ENCODE data around the gene TCERG1. TPM values are rescaled to one million over a fixed set of nuclear protein-coding genes. Genes with fewer than 3 reads are reported as not detected.

The TCERG1 gene
- total RNA-seq, 1 experiment from 2014 or later: 112 TPM

DNA sequence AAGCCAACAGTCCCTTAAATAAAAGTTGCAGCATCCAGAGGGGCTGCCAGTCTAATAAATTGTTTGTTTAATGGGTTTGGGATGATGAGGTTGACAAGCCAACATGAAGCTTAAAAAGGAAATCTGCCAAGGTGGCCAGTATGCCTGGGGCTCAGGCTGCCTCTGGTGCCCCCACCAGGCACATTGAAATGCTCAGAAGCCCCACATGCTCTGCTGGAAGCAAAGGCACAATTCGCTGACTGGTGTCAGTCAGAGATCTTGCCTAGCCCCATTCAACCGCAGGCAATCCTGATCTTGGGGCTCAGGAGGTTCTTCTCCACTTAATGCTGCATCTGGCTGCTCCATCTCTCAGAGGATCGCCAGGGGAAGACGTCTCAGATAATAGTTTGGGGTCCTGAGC, 44.2 kb upstream of the TCERG1 start:
- WGBS (ENCODE audit: extremely low coverage, insufficient read length, low lambda C conversion rate): no CpG with 5 or more reads among the region's 4 CpGs
- Mint-ChIP-seq H3K4me1 (peaks cover 5 to 14% of the 10 kb centered on the region in 2 experiments; a peak in 3 of 4 replicates), H3K27ac (no peak overlapping the region), H3K36me3 (ENCODE audit: insufficient read depth in 1 of 3, low read depth in 3 of 3) (no peaks in the 10 kb centered on the region), H3K27me3 (ENCODE audit: low read depth) (peaks cover 20% of the 10 kb centered on the region), H3K4me3 (no peak overlapping the region), H3K9me3 (no peaks in the 10 kb centered on the region)
- H4K20me1 ChIP-seq (ENCODE audit: control insufficient read depth, insufficient read depth, insufficient read length): no peaks in the 10 kb centered on the region
- H3K23me2 ChIP-seq (ENCODE audit: insufficient read length, low read depth, low read length, poor library complexity, severe bottlenecking): no peaks in the 10 kb centered on the region
- no peak overlapping the region for H2BK20ac ChIP-seq (ENCODE audit: low read depth, low read length, poor library complexity, severe bottlenecking)
- no peak overlapping the region for H3K23ac ChIP-seq (ENCODE audit: insufficient read length, low read depth, low read length)
- TF ChIP-seq, protein P1, sequence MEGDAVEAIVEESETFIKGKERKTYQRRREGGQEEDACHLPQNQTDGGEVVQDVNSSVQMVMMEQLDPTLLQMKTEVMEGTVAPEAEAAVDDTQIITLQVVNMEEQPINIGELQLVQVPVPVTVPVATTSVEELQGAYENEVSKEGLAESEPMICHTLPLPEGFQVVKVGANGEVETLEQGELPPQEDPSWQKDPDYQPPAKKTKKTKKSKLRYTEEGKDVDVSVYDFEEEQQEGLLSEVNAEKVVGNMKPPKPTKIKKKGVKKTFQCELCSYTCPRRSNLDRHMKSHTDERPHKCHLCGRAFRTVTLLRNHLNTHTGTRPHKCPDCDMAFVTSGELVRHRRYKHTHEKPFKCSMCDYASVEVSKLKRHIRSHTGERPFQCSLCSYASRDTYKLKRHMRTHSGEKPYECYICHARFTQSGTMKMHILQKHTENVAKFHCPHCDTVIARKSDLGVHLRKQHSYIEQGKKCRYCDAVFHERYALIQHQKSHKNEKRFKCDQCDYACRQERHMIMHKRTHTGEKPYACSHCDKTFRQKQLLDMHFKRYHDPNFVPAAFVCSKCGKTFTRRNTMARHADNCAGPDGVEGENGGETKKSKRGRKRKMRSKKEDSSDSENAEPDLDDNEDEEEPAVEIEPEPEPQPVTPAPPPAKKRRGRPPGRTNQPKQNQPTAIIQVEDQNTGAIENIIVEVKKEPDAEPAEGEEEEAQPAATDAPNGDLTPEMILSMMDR (conservative IDR thresholded peaks at IDR 0.05): peak; percentile 42; the same call in 2 of the 3 replicates
- no peak overlapping the region for H3K14ac ChIP-seq (ENCODE audit: insufficient read depth, low read length)
- H4K91ac ChIP-seq (ENCODE audit: insufficient read length, low read depth, low read length): no peak overlapping the region
- no peak overlapping the region for H2BK120ac ChIP-seq (ENCODE audit: low read depth, low read length, poor library complexity, severe bottlenecking)
- no peaks in the 10 kb centered on the region for H3K79me2 ChIP-seq (ENCODE audit: insufficient read depth, low read length)
- H3K9ac ChIP-seq (ENCODE audit: extremely low read depth, insufficient read length, low read length): no peak overlapping the region
- no peak overlapping the region for H4K5ac ChIP-seq (ENCODE audit: insufficient read length, low read depth, low read length)
- no peak overlapping the region for H2BK15ac ChIP-seq (ENCODE audit: low read depth, low read length)
- no peak overlapping the region for H3K56ac ChIP-seq (ENCODE audit: insufficient read length, low read depth, low read length)
- H3K4me2 ChIP-seq (ENCODE audit: insufficient read depth, insufficient read length, low read length): no peak overlapping the region
- H3K4me1 ChIP-seq (ENCODE audit: insufficient read depth, low read length): no peaks in the 10 kb centered on the region
- H4K8ac ChIP-seq (replicated peaks; ENCODE audit: insufficient read length, low read depth, low read length): no peak overlapping the region
- H3K27ac ChIP-seq (ENCODE audit: insufficient read length, low read depth, low read length): no peak overlapping the region
- no peak overlapping the region for H3T11ph ChIP-seq (ENCODE audit: low read length)
- H3K4ac ChIP-seq (ENCODE audit: low read depth, low read length): no peak overlapping the region
- no peak for DNase-seq
- no peaks in the 10 kb centered on the region for H3K9me3 ChIP-seq (ENCODE audit: control insufficient read depth, low read depth, low read length)
- no peaks in the 10 kb centered on the region for H3K79me1 ChIP-seq (ENCODE audit: insufficient read depth, low read depth, low read length, poor library complexity, severe bottlenecking)
- no peak overlapping the region for H3K18ac ChIP-seq (ENCODE audit: insufficient read length, low read depth, low read length)
- no peak overlapping the region for H2AFZ ChIP-seq (ENCODE audit: low read length)
- H2BK5ac ChIP-seq (ENCODE audit: insufficient read length, low read length): no peak overlapping the region
- H2BK12ac ChIP-seq (ENCODE audit: insufficient read length, low read depth, low read length): no peak overlapping the region
- H3K27me3 ChIP-seq (ENCODE audit: insufficient read depth, low read length): no peaks in the 10 kb centered on the region
- no peak overlapping the region for H2AK5ac ChIP-seq (ENCODE audit: insufficient read length, low read length)
